DMS79 (cell line): Measurements from ENCODE around the gene MED15.
"Not testable (repeated sequence)": the region's sequence is repeated elsewhere in the genome, so short reads cannot be mapped to it uniquely, and the experiment has no call there.

Experiments used
- DNase-seq: peaks from one replicate; lab custom pipeline; 2025; lab: John Stamatoyannopoulos, UW

MED15 gene

GRCh38 chr22:20507253-20508066 lies at the start of gene MED15:
Gene MED15, plus strand, starts transcription at chr22:20507610. Its CDS starts 69 bp downstream, at chr22:20507679.
- DNase-seq, result peak; percentile 67

GRCh38 chr22:20458530-20459151 lies 48.8 kb upstream of the MED15 start:
- DNase-seq, result no peak

DNA sequence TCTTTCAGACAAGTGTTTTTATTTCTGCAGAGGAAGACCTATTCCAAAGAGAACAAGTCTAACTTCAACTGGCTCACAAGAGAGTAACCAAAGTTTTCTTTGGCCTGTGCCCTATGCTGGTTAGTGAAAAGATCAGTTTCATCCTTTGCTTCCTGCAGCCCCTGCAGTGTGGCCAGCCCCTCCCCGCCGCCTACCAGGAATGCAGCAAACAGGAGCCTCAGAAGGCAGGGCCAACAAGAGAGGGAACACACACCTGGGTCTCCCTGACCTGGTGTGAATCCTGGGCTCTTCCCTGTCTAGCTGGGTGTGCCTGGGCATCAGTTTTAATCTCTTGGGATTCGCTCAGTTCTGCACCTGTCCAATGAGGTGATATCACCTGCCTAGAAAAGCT lies 48.3 kb upstream of the MED15 start:
- DNase-seq, result no peak

- no peak for DNase-seq
Measured at GRCh38 chr22:20459862-20460261, 47.5 kb upstream of the MED15 start.

GRCh38 chr22:20463324-20464095 lies 43.9 kb upstream of the MED15 start:
- DNase-seq, result no peak

DNA sequence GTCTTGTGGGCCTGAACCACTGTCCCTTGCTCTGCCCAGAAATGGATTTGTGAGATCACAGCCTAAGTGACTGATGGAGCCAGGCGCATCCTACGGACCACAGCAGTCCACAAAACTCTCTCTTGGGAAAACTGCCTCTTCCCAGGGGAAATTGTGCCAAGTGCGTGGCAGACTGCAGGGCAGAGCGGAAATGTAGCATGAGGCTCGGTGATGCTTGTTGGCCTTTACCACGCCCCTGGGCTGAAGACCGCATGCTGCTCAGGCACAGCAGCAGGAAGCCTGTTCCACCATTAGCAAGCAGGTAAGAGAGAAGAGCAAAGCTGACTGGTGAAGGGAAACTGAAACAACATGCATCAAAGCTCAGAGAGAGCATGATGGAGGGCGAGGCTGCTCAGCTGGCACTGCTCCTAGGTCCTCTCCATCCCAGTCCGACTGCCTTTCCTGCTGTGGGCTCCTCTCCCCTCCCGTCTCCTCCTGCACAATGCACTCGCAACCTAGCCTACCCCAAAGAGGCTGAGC lies 43.3 kb upstream of the MED15 start:
- DNase-seq, result no peak

DNA sequence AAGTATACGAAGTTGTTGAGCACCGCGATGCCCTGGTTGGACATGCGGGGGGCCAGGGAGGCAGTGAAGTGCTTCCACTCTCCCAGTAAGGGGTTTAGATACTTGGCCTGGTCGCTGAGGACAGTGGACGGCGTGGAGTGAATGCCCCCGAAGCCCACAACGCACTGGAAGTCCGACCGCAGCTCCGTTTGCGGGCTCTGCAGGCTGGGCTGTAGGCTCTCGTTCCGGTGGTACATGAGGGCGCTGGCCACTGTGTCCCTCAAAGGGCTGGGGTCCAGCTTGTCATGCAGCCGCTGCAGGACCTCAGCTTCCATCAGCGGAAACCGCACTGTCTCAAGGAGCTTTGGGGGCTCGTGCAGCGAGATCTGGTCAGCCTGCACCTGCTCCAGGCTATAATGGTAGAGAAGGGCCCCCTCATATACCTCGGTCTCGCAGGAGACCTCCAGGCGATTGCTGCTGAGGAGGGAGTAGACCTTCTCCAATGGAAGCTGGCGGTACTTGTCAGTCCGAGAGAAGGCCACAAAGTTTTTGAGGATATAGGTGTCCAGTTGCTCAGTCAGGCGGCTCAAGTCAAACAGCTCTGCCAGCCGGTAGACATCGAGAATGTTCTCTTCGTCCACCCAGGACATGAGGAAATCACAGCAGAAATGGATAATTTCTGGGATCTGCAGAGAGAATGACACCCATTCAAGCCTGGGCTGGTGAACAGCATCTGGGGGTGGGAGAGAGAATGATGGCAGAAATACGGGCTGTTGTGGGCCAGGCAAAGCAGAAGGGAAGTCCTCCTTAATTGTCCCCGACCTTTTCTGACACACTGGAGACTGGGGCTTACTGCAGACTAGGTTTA lies 42.3 kb upstream of the MED15 start:
- no peak for DNase-seq

GRCh38 chr22:20465759-20466077 lies 41.7 kb upstream of the MED15 start:
- no peak for DNase-seq

DNA sequence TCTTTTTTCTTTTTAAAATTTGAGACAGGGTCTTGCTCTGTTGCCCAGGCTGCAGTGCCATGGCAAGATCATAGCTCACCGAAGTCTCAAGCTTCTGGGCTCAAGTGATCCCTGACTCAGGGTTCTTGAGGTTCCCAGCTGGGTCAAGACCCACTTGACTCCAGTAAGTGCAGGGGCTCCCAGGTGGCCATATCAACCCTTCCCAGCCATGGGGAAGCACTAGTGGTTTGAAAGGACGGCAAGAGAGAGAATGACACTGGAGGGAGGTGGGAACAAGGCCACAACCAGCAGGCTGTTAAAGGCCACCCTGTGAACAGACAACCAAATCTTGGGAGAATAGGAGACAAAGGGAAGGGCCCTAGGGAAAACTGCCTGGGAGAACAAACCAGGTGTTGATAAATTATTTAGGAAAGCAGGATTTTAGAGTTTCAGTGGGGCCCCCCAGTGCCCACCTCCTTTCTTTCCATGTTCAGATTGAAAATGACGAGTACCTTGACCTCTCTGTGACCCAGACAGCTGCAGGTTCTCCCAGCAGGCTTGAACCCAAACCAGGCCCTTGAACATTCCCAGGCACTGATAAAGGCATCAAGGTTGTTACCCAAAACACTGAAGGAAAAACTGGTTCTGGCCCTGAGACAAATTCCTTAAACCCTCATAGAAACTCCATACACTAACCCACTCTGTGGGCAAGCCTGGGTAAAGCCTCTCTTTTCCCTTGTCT lies 40.6 kb upstream of the MED15 start:
- DNase-seq, result no peak

DNA sequence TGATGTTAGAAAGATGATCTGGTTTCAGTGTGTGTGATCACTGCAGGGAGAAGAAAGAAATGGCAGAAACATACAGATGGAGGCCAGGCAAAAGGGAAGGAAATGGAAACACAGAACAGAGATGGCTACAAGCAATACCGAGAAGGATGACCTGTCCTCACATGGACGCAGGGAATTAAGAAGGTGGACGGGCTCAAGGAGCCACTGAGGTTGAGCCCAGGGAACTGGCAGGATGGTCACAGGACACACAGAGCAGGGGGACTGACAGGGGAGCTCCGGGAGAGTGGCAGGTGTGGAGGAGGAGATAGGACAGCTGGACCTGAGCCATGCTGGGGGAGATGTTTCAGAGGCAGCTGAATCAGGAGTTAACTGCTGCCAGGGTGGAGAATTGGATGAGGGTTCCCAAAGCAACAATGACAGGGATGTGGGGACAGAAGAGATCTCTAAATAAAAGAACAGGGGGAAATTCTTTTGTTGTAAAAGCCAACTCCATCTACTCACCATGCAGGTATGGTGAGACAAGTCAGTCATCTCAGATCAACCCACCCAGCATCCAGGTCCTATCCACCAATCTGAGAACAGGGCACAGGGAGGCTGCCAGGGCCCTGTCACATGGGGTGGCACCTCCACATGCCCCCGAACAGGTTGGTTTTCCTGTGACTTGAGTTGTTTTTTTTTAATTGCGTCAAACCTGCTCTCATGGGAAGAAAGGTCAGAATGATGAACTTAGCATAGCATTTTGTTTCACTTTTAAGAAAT lies 38.1 kb upstream of the MED15 start:
- no peak for DNase-seq

- DNase-seq, result not testable (repeated sequence)
Measured at GRCh38 chr22:20470525-20470924, 36.9 kb upstream of the MED15 start.

GRCh38 chr22:20471126-20471833 lies 36.1 kb upstream of the MED15 start:
- no peak for DNase-seq

- DNase-seq, result no peak
Measured at GRCh38 chr22:20472629-20473442, 34.6 kb upstream of the MED15 start.

GRCh38 chr22:20475115-20475436 lies 32.3 kb upstream of the MED15 start:
- DNase-seq, result no peak

DNA sequence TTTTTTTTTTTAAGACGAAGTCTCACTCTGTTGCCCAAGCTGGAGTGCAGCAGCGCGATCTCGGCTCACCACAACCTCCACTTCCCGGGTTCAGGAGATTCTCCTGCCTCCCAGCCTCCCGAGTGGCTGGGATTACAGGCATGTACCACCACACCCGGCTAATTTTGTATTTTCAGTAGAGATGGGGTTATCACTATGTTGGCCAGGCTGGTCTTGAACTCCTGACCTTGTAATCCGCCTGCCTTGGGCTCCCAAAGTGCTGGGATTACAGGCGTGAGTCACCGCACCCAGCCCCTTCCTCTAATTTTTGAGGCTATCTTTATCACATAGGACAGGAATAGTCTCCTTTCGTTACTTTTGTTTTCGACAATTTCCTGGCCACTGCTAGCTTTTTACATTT lies 31.8 kb upstream of the MED15 start:
- DNase-seq, result not testable (repeated sequence)

DNA sequence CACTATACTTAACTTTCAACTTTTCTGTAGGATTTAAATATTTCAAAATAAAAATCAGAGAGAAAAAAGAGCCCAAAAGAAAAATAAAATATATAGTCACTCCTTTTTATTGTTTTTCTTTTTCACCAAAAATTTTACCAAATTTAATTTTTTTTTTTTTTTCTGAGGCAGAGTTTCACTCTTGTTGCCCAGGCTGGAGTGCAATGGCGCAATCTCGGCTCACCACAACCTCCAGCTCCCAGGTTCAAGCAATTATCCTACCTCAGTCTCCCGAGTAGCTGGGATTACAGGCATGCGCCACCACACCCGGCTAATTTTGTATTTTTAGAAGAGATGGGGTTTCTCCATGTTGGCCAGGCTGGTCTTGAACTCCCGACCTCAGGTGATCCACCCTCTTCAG lies 29.4 kb upstream of the MED15 start:
- not testable (repeated sequence) for DNase-seq

DNA sequence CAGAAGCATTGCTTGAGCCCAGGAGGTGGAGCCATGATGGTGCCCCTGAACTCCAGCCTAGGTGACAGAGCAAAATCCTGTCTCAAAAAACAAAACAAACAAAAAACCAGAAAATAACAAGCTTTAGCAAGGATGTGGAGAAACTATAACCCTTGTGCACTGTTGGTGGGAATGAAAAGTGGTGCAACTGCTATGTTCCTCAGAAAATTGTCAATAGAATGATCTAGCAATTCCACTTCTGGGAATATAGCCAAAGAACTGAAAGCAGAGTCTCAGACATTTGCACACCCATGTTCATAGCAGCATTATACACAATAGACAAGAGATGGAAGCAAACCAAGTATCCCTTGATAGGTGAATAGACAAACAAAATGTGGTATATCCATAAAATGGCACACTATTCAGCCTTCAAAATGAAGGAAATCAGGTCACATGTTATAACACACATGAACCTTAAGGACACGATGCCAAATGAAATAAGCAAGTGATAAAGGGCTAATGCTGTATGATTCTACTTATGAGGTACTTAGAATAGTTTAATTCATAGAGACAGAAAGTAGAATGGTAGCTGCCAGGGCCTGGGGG lies 27.7 kb upstream of the MED15 start:
- DNase-seq, result no peak

DNA sequence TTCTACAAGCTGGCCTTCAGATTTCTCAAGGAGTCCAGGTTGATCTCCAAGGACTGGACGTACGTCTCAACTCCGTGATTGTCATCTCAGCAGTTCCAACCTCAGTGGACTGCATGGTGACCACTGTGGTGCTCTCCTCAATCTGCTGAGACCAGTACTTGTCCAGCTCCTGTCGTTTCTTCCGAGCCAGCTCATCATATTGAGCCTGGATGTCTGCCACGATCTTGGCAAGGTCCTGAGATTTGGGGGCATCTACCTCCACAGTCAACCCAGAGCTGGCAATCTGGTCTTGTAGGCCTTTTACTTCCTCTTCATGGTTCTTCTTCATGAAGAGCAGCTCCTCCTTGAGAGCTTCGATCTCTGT lies 24.3 kb upstream of the MED15 start:
- not testable (repeated sequence) for DNase-seq

DNA sequence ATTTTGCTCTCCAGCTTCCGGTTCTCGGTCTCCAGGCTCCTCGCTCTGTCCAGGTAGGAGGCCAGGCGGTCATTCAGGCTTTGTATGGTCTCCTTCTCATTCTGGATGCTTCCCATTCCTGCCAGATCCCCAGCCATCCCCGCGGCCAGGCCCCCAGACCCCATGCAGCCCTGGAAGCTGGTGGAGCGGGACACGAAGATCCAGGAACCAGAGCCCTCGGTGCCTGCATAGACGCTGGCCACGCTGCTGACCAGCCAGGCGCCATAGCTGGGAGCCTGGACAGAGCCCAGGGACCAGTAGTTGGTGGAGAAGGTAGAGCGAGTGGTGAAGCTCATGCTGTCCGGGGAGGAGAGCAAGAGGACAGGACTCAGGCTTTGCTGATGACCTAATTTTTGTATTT lies 23.6 kb upstream of the MED15 start:
- no peak for DNase-seq
